CD14-positive monocyte (primary cell): ENCODE measurements around the gene SIX2. TPM values are rescaled to one million over a fixed set of nuclear protein-coding genes. Genes with fewer than 3 reads are reported as not detected.

Source experiments
- DNase-seq, 3 donors: peaks; one replicate each; pipeline ENCODE4 v3.0.0-alpha.2; 2011 to 2022
- H2AFZ ChIP-seq: 2 replicates; pipeline ENCODE4 v1.6.0; 2012; ENCODE audit warnings: mild to moderate bottlenecking, low read depth, low read length, inconsistent platforms; ENCODE audit not compliant: insufficient read depth, poor library complexity, severe bottlenecking
- H3K27ac ChIP-seq, 2 donors: 1 replicate in 1 of 2; 2 replicates in 1 of 2; pipeline ENCODE4 v1.5.1; 2012 to 2013; ENCODE audit warnings: low read length in 2 of 2, control low read depth in 1 of 2, inconsistent platforms in 1 of 2, low read depth in 1 of 2, mild to moderate bottlenecking in 1 of 2
- H3K27me3 ChIP-seq, 2 donors: one replicate each; pipeline versions ENCODE4 v1.6.0 to v1.6.1; 2011 to 2013; ENCODE audit warnings: low read length in 2 of 2; ENCODE audit not compliant: control insufficient read depth in 2 of 2, insufficient read depth in 2 of 2
- H3K36me3 ChIP-seq, 2 donors: replicated peaks in 1 of 2; 1 replicate in 1 of 2; 2 replicates in 1 of 2; pipeline versions ENCODE4 v1.5.1 to v1.6.1; 2012 to 2013; ENCODE audit warnings: low read length in 2 of 2, control low read depth in 1 of 2, inconsistent platforms in 1 of 2, mild to moderate bottlenecking in 1 of 2; ENCODE audit not compliant: insufficient read depth in 2 of 2, control insufficient read depth in 1 of 2
- H3K4me1 ChIP-seq, 2 donors: 1 replicate in 1 of 2; 2 replicates in 1 of 2; pipeline versions ENCODE4 v1.5.1 to v1.6.1; 2012 to 2013; ENCODE audit warnings: low read length in 2 of 2, control low read depth in 1 of 2, inconsistent platforms in 1 of 2, mild to moderate bottlenecking in 1 of 2, moderate library complexity in 1 of 2; ENCODE audit not compliant: insufficient read depth in 2 of 2, control insufficient read depth in 1 of 2
- H3K4me2 ChIP-seq: replicated peaks from 2 replicates; pipeline ENCODE3; 2012; ENCODE audit warnings: low read length, moderate library complexity, mild to moderate bottlenecking; ENCODE audit not compliant: poor library complexity, severe bottlenecking; ENCODE audit errors: extremely low read depth
- H3K4me3 ChIP-seq, 3 experiments: fragments of 200-600 bp in 1 of 3; sonication (generic) in 1 of 3; replicated peaks in 1 of 3; 1 replicate in 2 of 3; 2 replicates in 1 of 3; pipeline ENCODE4 v1.5.1; 2011 to 2013; ENCODE audit warnings: low read length in 3 of 3, mild to moderate bottlenecking in 3 of 3, control low read depth in 2 of 3, low read depth in 2 of 3, inconsistent platforms in 1 of 3, moderate library complexity in 1 of 3
- H3K79me2 ChIP-seq: 2 replicates; pipeline ENCODE4 v1.6.0; 2012; ENCODE audit warnings: mild to moderate bottlenecking, control low read depth, inconsistent platforms, low read length, moderate library complexity; ENCODE audit not compliant: insufficient read depth
- H3K9ac ChIP-seq: 2 replicates; pipeline ENCODE4 v1.6.0; 2017; ENCODE audit warnings: low read length, mild to moderate bottlenecking; ENCODE audit not compliant: insufficient read depth, poor library complexity, severe bottlenecking
- H3K9me3 ChIP-seq, 2 donors: replicated peaks in 1 of 2; 1 replicate in 1 of 2; 2 replicates in 1 of 2; pipeline versions ENCODE4 v1.5.1 to v1.6.1; 2012 to 2013; ENCODE audit warnings: low read length in 2 of 2, control low read depth in 1 of 2; ENCODE audit not compliant: control insufficient read depth in 1 of 2, insufficient read depth in 1 of 2
- H4K20me1 ChIP-seq: 2 replicates; pipeline ENCODE4 v1.6.0; 2012; ENCODE audit warnings: mild to moderate bottlenecking, low read length, control low read depth, moderate library complexity; ENCODE audit not compliant: insufficient read depth
- H3K27ac Mint-ChIP-seq, 7 donors: one replicate each; pipeline ENCODE4 v1.8.0; 2020; ENCODE audit warnings: mild to moderate bottlenecking in 7 of 7, mixed read lengths in 7 of 7, moderate library complexity in 6 of 7, inconsistent platforms in 2 of 7
- H3K27me3 Mint-ChIP-seq, 3 donors: one replicate each; pipeline ENCODE4 v1.8.0; 2021 to 2022; ENCODE audit warnings: low read depth in 3 of 3, mild to moderate bottlenecking in 3 of 3, mixed read lengths in 3 of 3, moderate library complexity in 3 of 3, inconsistent platforms in 1 of 3
- H3K36me3 Mint-ChIP-seq, 2 donors: one replicate each; pipeline ENCODE4 v1.8.0; 2020; ENCODE audit warnings: mixed read lengths in 2 of 2, inconsistent platforms in 1 of 2, mild to moderate bottlenecking in 1 of 2
- H3K4me1 Mint-ChIP-seq: one replicate; pipeline ENCODE4 v1.8.0; 2020; ENCODE audit warnings: mild to moderate bottlenecking, mixed read lengths
- H3K4me3 Mint-ChIP-seq, 2 donors: one replicate each; pipeline ENCODE4 v1.8.0; 2020; ENCODE audit warnings: mild to moderate bottlenecking in 2 of 2, mixed read lengths in 2 of 2, moderate library complexity in 1 of 2
- H3K9me3 Mint-ChIP-seq, 7 donors: one replicate each; pipeline ENCODE4 v1.8.0; 2020 to 2022; ENCODE audit warnings: mixed read lengths in 7 of 7, mild to moderate bottlenecking in 6 of 7, moderate library complexity in 6 of 7, inconsistent platforms in 2 of 7
- CTCF ChIP-seq: fragments of 200-600 bp; IDR thresholded peaks from one replicate; pipeline ENCODE4 v1.8.0; 2022; ENCODE audit warnings: antibody characterized with exemption, mild to moderate bottlenecking
- WGBS: methylation state at CpG from one replicate; pipeline ENCODE4 v1.1.5; 2013; ENCODE audit warnings: missing lambda C conversion rate; ENCODE audit not compliant: insufficient coverage; 5-methylcytosine and 5-hydroxymethylcytosine counted together
- intact Hi-C, 2 donors: fragments of 100-400 bp; cut with micrococcal nuclease; formaldehyde crosslinking; loops; one replicate each; pipeline versions ENCODE4 v1.15.0 to v1.15.1; 2023
- polyA plus RNA-seq, 3 donors: library from polyadenylated mRNA; depleted of rRNA in 1 of 3; unstranded in 2 of 3; stranded (reverse) in 1 of 3; fragments of 300-500 nt in 2 of 3; fragments of >200 nt in 1 of 3; fragmentation: Illumina TruSeq in 2 of 3; gene quantifications; 1 replicate in 2 of 3; 2 replicates in 1 of 3; pipeline ENCODE4 v1.2.3, GENCODE V29; 2012 to 2021

SIX2 gene
- polyA plus RNA-seq, 3 donors, result not detected

- peaks cover 86 to 98% of the 10 kb centered on the region in 2 donors for H3K27me3 ChIP-seq
- H3K4me1 ChIP-seq, result peaks cover 2 to 9% of the 10 kb centered on the region in 2 donors
- peak overlapping the region in 1 of 2 donors; percentile 68 for H3K4me3 Mint-ChIP-seq
Measured at GRCh38 chr2:44999540-44999939, 9.7 kb downstream of the SIX2 start.

GRCh38 chr2:44997963-44998362 is 11.3 kb downstream of the SIX2 start:
- H3K9me3 Mint-ChIP-seq, result peaks cover 0 to 23% (median 11%) of the 10 kb centered on the region in 7 donors
- Histone ChIP-seq H3K36me3 (no peaks in the 10 kb centered on the region), H4K20me1 (no peaks in the 10 kb centered on the region), H3K79me2 (no peaks in the 10 kb centered on the region), H3K4me3 (no peak overlapping the region), H2AFZ (no peak overlapping the region), H3K4me2 (no peak overlapping the region), H3K9me3 (peaks cover 10 to 32% of the 10 kb centered on the region in 2 donors), H3K27me3 (peaks cover 86 to 97% of the 10 kb centered on the region in 2 donors), H3K9ac (no peak overlapping the region), H3K27ac (no peak overlapping the region), H3K4me1 (peaks cover 0 to 9% of the 10 kb centered on the region in 2 donors)
- peaks cover 77 to 96% (median 82%) of the 10 kb centered on the region in 3 donors for H3K27me3 Mint-ChIP-seq
- intact Hi-C loops, result no loop called here
- no peak for TF ChIP-seq CTCF
- DNase-seq, result no peak
- no peak overlapping the region for H3K27ac Mint-ChIP-seq
- no CpG with 5 or more reads among the region's 1 CpG for WGBS
- H3K36me3 Mint-ChIP-seq, result peaks cover 0 to 6% of the 10 kb centered on the region in 2 donors
- peaks cover 15% of the 10 kb centered on the region for H3K4me1 Mint-ChIP-seq
- H3K4me3 Mint-ChIP-seq, result peak overlapping the region in 1 of 2 donors; percentile 36

More at GRCh38 chr2:44999540-44999939, 9.7 kb downstream of the SIX2 start:
- Histone ChIP-seq H3K79me2 (no peaks in the 10 kb centered on the region), H3K9me3 (peaks cover 10 to 44% of the 10 kb centered on the region in 2 donors), H3K36me3 (no peaks in the 10 kb centered on the region), H3K4me2 (no peak overlapping the region), H3K27ac (no peak overlapping the region), H2AFZ (no peak overlapping the region), H4K20me1 (no peaks in the 10 kb centered on the region), H3K9ac (no peak overlapping the region), H3K4me3 (no peak overlapping the region)
- DNase-seq, result no peak
- 79% methylated on average over 6 of the region's 10 CpGs for WGBS
- peaks cover 0 to 21% (median 10%) of the 10 kb centered on the region in 7 donors for H3K9me3 Mint-ChIP-seq
- peaks cover 21% of the 10 kb centered on the region for H3K4me1 Mint-ChIP-seq
- peaks cover 91 to 96% (median 93%) of the 10 kb centered on the region in 3 donors for H3K27me3 Mint-ChIP-seq
- no peak for TF ChIP-seq CTCF
- peaks cover 0 to 6% of the 10 kb centered on the region in 2 donors for H3K36me3 Mint-ChIP-seq
- H3K27ac Mint-ChIP-seq, result peak overlapping the region in 1 of 7 donors; percentile 55
- intact Hi-C loops, result no loop called here
